Sigmoid colon (tissue), 4 donors: ENCODE results near the gene KCNK15.

ENCODE experiments used
- EP300 ChIP-seq, 4 donors: sonication (generic); formaldehyde crosslinking; IDR thresholded peaks; one replicate each; pipeline ENCODE4 v1.6.1; 2017; ENCODE audit warnings: antibody characterized with exemption in 4 of 4
- POLR2AphosphoS5 ChIP-seq, 4 donors: sonication (generic); formaldehyde crosslinking; IDR thresholded peaks; one replicate each; pipeline ENCODE4 v1.6.1; 2017; ENCODE audit warnings: antibody characterized with exemption in 4 of 4
- TF ChIP-seq, protein P1 (sequence below), 4 experiments: fragments of 450-650 bp in 3 of 4; fragments of 200-600 bp in 1 of 4; IDR thresholded peaks; one replicate each; pipeline ENCODE4 v1.5.1; 2016 to 2019; ENCODE audit warnings: antibody characterized with exemption in 4 of 4, mild to moderate bottlenecking in 3 of 4, moderate library complexity in 2 of 4

DNA sequence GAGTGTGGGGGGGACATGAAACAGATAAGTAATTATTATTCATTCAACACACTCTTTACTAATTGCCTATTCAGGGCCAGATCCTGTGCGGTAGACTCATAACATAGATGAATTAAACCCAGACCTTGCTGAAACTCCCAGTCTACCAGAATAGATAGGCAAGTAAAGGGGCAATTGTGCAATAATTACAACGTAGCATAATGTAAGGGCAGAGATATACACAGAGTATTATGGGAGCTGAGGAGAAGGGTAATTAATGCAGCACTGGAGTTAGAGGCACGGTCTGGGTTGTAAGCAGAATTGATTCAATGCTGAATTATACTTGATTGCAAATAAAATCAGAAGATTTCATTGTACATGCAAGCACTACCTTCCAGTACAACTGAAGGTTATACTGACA, 35.5 kb downstream of the KCNK15 start:
- TF ChIP-seq, protein P1, sequence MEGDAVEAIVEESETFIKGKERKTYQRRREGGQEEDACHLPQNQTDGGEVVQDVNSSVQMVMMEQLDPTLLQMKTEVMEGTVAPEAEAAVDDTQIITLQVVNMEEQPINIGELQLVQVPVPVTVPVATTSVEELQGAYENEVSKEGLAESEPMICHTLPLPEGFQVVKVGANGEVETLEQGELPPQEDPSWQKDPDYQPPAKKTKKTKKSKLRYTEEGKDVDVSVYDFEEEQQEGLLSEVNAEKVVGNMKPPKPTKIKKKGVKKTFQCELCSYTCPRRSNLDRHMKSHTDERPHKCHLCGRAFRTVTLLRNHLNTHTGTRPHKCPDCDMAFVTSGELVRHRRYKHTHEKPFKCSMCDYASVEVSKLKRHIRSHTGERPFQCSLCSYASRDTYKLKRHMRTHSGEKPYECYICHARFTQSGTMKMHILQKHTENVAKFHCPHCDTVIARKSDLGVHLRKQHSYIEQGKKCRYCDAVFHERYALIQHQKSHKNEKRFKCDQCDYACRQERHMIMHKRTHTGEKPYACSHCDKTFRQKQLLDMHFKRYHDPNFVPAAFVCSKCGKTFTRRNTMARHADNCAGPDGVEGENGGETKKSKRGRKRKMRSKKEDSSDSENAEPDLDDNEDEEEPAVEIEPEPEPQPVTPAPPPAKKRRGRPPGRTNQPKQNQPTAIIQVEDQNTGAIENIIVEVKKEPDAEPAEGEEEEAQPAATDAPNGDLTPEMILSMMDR (IDR thresholded peaks at IDR 0.05) = no peak
- no peak for TF ChIP-seq EP300 (IDR thresholded peaks at IDR 0.05)
- no peak for TF ChIP-seq POLR2AphosphoS5 (IDR thresholded peaks at IDR 0.05)
